Chondrocyte (in vitro differentiated cells): ENCODE results near the gene ADAMTS3. TPM values are rescaled to one million over a fixed set of nuclear protein-coding genes. Genes with fewer than 3 reads are reported as not detected.

Experiments
- DNase-seq: peaks from one replicate; pipeline ENCODE4 v3.0.0; 2021; ENCODE audit warnings: mixed read lengths, low spot score
- H3K27ac Mint-ChIP-seq: one replicate; pipeline ENCODE4 v1.8.0; 2021; ENCODE audit warnings: mild to moderate bottlenecking, moderate library complexity, mixed read lengths; ENCODE audit not compliant: unreplicated experiment
- H3K27me3 Mint-ChIP-seq: 2 replicates; pipeline ENCODE4 v1.8.0; 2021; ENCODE audit warnings: low read depth, mixed read lengths
- H3K36me3 Mint-ChIP-seq: 2 replicates; pipeline ENCODE4 v1.8.0; 2021; ENCODE audit warnings: low read depth, mixed read lengths
- H3K4me1 Mint-ChIP-seq: 2 replicates; pipeline ENCODE4 v1.8.0; 2021; ENCODE audit warnings: low read depth, mild to moderate bottlenecking, mixed read lengths
- H3K4me3 Mint-ChIP-seq: one replicate; pipeline ENCODE4 v1.8.0; 2021; ENCODE audit warnings: mild to moderate bottlenecking, moderate library complexity, mixed read lengths; ENCODE audit not compliant: unreplicated experiment
- H3K9me3 Mint-ChIP-seq: 2 replicates; pipeline ENCODE4 v1.8.0; 2021; ENCODE audit warnings: low read depth, mixed read lengths
- total RNA-seq: library from RNA; stranded (reverse); gene quantifications from 3 replicates; pipeline ENCODE4 v1.2.1, GENCODE V29; 2021
- TF ChIP-seq, protein P1 (sequence below): fragments of 200-600 bp; sonication (generic); IDR thresholded peaks from 2 replicates; pipeline ENCODE4 v1.5.0; 2021; ENCODE audit warnings: antibody characterized with exemption, mild to moderate bottlenecking, moderate library complexity

Gene ADAMTS3
- total RNA-seq, 1 donor from 2014 or later, result 0.60 TPM

DNA sequence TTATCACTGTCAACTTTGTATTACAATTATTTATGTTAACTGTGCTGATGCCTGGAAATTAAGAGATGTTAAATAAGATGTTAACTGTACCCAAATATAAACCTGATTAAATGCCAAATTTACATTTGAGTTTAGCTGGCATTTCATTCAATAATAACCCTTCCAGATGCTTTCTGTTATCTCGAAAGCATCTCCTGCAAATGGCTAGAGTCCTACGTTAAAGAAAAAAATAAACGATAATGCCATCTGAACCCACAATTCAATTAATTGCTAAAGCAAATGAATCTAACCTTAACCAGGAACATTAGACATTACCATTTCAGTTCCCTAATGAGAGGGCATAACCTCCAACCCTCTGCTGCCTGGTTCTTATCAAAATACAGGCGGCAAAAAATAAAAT, 145.0 kb downstream of the ADAMTS3 start:
- no peaks in the 10 kb centered on the region for H3K9me3 Mint-ChIP-seq
- no peak overlapping the region for H3K4me3 Mint-ChIP-seq
- no peaks in the 10 kb centered on the region for H3K36me3 Mint-ChIP-seq
- H3K4me1 Mint-ChIP-seq, result peaks cover 6% of the 10 kb centered on the region
- H3K27me3 Mint-ChIP-seq, result peaks cover 12% of the 10 kb centered on the region
- TF ChIP-seq, protein P1, sequence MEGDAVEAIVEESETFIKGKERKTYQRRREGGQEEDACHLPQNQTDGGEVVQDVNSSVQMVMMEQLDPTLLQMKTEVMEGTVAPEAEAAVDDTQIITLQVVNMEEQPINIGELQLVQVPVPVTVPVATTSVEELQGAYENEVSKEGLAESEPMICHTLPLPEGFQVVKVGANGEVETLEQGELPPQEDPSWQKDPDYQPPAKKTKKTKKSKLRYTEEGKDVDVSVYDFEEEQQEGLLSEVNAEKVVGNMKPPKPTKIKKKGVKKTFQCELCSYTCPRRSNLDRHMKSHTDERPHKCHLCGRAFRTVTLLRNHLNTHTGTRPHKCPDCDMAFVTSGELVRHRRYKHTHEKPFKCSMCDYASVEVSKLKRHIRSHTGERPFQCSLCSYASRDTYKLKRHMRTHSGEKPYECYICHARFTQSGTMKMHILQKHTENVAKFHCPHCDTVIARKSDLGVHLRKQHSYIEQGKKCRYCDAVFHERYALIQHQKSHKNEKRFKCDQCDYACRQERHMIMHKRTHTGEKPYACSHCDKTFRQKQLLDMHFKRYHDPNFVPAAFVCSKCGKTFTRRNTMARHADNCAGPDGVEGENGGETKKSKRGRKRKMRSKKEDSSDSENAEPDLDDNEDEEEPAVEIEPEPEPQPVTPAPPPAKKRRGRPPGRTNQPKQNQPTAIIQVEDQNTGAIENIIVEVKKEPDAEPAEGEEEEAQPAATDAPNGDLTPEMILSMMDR, result no peak
- H3K27ac Mint-ChIP-seq, result no peak overlapping the region
- no peak for DNase-seq

DNA sequence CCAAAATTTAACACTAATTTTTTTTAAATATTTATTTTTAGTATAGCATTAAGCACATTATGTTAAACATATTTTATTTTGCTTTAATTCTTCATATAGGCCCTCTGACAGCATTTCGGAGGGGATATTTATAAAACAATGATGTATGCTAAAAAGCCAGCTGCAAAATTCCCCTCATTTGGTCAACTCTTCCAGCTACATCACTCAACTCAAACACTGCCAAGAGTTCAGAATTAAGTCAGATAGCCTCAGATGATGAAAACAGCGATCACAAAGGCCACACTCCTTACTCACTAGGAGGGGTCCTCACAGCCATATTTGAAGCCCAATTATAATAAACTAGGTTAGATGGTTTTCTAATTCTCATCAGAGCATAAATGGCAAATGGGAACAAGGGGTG, 146.6 kb downstream of the ADAMTS3 start:
- DNase-seq, result no peak
- Mint-ChIP-seq H3K4me3 (no peak overlapping the region), H3K9me3 (no peaks in the 10 kb centered on the region), H3K27ac (no peak overlapping the region), H3K27me3 (peaks cover 10% of the 10 kb centered on the region), H3K4me1 (peaks cover 16% of the 10 kb centered on the region), H3K36me3 (no peaks in the 10 kb centered on the region)
- TF ChIP-seq, protein P1, result no peak

DNA sequence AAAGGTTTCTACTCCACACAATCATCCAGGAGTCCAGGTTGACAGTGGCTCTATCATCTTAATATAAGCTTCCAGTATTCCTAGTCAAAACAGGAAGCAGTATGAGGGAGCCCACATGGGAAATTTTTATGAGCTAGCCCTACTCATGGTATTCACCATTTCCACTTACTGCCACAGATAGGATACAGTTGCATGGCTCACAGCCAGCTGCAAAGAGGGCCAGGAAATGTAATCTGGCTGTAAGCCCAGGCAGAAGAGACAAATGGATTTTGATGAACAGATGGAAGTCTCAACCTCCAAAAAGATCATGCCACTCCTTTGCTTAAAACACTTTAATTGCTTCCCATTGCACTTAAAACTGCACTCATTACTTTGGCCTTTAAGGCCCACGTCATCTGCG, 150.6 kb downstream of the ADAMTS3 start:
- no peaks in the 10 kb centered on the region for H3K9me3 Mint-ChIP-seq
- TF ChIP-seq, protein P1, result no peak
- DNase-seq, result no peak
- no peaks in the 10 kb centered on the region for H3K36me3 Mint-ChIP-seq
- peaks cover 16% of the 10 kb centered on the region for H3K4me1 Mint-ChIP-seq
- H3K27ac Mint-ChIP-seq, result no peak overlapping the region
- H3K27me3 Mint-ChIP-seq, result peaks cover 5% of the 10 kb centered on the region
- H3K4me3 Mint-ChIP-seq, result no peak overlapping the region

DNA sequence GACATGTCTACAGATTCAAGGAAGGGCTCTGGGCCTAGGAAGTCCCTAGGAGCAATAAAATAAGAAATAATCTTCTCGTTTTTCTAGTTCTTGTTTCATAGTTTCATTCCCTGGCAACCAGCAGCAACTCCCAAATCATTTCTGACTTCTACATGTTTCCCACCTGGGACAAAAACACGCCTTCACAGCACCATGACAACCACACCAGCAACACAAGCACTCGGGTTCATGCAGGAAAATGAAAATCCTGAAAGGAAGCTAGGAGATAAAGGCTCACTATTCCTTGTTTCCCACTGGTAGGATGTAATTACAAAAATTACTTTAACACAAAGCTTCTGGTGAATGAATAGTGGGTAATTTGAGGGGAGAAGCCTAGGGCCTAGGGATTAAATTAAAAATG, 158.9 kb downstream of the ADAMTS3 start:
- Mint-ChIP-seq H3K27ac (no peak overlapping the region), H3K27me3 (peaks cover 5% of the 10 kb centered on the region)

DNA sequence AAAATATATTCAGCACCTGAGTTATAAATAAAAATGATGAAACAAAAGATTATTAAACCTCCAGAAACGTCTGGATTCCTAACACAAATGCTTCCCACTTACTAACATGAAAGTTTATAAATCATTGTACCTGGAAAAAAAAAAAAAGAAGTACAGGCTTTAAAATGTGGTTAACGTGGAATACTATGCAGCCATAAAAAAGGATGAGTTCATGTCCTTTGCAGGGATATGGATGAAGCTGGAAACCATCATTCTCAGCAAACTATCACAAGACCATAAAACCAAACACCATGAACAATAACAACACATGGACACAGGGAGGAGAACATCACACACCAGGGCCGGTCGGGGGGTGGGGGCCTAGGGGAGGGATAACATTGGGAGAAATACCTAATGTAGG, 160.5 kb downstream of the ADAMTS3 start:
- peaks cover 6% of the 10 kb centered on the region for H3K27me3 Mint-ChIP-seq
- TF ChIP-seq, protein P1, result no peak
- H3K4me1 Mint-ChIP-seq, result no peaks in the 10 kb centered on the region
- no peak overlapping the region for H3K4me3 Mint-ChIP-seq
- H3K9me3 Mint-ChIP-seq, result no peaks in the 10 kb centered on the region
- H3K36me3 Mint-ChIP-seq, result no peaks in the 10 kb centered on the region
- DNase-seq, result no peak
- no peak overlapping the region for H3K27ac Mint-ChIP-seq

More for the DNA sequence above, 158.9 kb downstream of the ADAMTS3 start:
- no peaks in the 10 kb centered on the region for H3K36me3 Mint-ChIP-seq
- DNase-seq, result no peak
- TF ChIP-seq, protein P1, result no peak
- no peak overlapping the region for H3K4me3 Mint-ChIP-seq
- H3K9me3 Mint-ChIP-seq, result no peaks in the 10 kb centered on the region
- no peaks in the 10 kb centered on the region for H3K4me1 Mint-ChIP-seq
